Calu3 (cell line): ENCODE measurements around the gene SERPIND1. TPM values are rescaled to one million over a fixed set of nuclear protein-coding genes. Genes with fewer than 3 reads are reported as not detected.

ENCODE experiments used
- BruUV-seq: library from RNA; stranded (reverse); fragments of 400-500 nt; replicated peaks from 2 replicates; lab custom pipeline; 2021; lab: Mats Ljungman, UMichigan
- CTCF ChIA-PET: fragments of 300-600 bp; sonication (Branson Sonifier 250); formaldehyde crosslinking; loops from one replicate; lab custom pipeline; 2022; ENCODE audit warnings: antibody characterized with exemption; lab: Charles Lee
- DNase-seq: peaks from one replicate; pipeline ENCODE4 v3.0.0; 2022
- H3K27ac Mint-ChIP-seq: one replicate; pipeline ENCODE4 v1.8.0; 2022; ENCODE audit warnings: mixed read lengths; ENCODE audit not compliant: unreplicated experiment
- H3K27me3 Mint-ChIP-seq: one replicate; pipeline ENCODE4 v1.8.0; 2022; ENCODE audit warnings: mixed read lengths; ENCODE audit not compliant: unreplicated experiment
- H3K36me3 Mint-ChIP-seq: one replicate; pipeline ENCODE4 v1.8.0; 2022; ENCODE audit warnings: mild to moderate bottlenecking, moderate library complexity, mixed read lengths; ENCODE audit not compliant: insufficient read depth, unreplicated experiment
- H3K4me1 Mint-ChIP-seq: one replicate; pipeline ENCODE4 v1.8.0; 2022; ENCODE audit warnings: mild to moderate bottlenecking, low read depth, mixed read lengths; ENCODE audit not compliant: unreplicated experiment
- H3K4me3 Mint-ChIP-seq: one replicate; pipeline ENCODE4 v1.8.0; 2022; ENCODE audit warnings: mild to moderate bottlenecking, low read depth, moderate library complexity, mixed read lengths; ENCODE audit not compliant: unreplicated experiment
- H3K9me3 Mint-ChIP-seq: one replicate; pipeline ENCODE4 v1.8.0; 2022; ENCODE audit warnings: low read depth, mixed read lengths; ENCODE audit not compliant: unreplicated experiment
- intact Hi-C: fragments of 100-400 bp; cut with micrococcal nuclease; formaldehyde crosslinking; loops from one replicate; pipeline ENCODE4 v1.10.0; 2022; ENCODE audit not compliant: unreplicated experiment
- total RNA-seq: library from RNA; stranded (reverse); gene quantifications from 2 replicates; pipeline ENCODE4 v1.2.3, GENCODE V29; 2022
- TF ChIP-seq, protein P1 (sequence below): fragments of 200-600 bp; IDR thresholded peaks from one replicate; pipeline ENCODE4 v1.8.0; 2022; ENCODE audit warnings: antibody characterized with exemption; ENCODE audit not compliant: unreplicated experiment

Gene SERPIND1
- total RNA-seq, 1 experiment from 2014 or later: not detected

DNA sequence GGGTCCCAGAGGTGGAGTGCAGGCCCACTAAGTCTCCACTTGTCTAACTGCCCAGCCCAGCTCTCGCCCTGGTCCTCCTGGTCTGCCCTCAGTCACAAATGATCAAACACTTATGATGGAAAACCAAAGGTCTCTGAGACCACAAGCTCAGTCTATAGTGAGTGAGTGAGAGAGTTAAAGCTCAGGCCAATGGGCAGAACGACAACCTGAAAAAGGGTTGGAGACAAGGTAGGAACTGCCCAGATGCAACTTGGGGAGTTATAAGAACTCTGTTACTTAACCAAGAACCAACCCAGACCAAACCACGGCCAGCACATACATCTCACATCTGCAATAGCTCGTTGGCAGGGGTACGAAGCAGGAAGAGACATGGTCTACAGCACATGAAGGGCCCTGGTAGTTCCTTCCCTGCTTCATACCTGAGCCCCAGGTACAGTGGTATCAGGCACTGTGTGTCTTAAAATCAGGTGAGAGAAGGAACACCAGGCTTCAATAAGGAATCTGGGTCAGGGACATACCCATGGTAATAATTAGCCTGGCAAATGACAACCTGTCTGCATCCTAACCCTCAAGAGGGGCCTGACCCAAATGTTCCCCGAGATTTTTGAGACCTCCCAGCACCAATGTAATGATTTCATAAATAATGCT lies 35.7 kb downstream of the SERPIND1 start:
- Mint-ChIP-seq H3K4me3 (no peak overlapping the region), H3K9me3 (no peaks in the 10 kb centered on the region), H3K4me1 (no peaks in the 10 kb centered on the region), H3K36me3 (peaks cover 57% of the 10 kb centered on the region), H3K27me3 (no peaks in the 10 kb centered on the region), H3K27ac (no peak overlapping the region)
- no peak for DNase-seq
- TF ChIP-seq, protein P1, sequence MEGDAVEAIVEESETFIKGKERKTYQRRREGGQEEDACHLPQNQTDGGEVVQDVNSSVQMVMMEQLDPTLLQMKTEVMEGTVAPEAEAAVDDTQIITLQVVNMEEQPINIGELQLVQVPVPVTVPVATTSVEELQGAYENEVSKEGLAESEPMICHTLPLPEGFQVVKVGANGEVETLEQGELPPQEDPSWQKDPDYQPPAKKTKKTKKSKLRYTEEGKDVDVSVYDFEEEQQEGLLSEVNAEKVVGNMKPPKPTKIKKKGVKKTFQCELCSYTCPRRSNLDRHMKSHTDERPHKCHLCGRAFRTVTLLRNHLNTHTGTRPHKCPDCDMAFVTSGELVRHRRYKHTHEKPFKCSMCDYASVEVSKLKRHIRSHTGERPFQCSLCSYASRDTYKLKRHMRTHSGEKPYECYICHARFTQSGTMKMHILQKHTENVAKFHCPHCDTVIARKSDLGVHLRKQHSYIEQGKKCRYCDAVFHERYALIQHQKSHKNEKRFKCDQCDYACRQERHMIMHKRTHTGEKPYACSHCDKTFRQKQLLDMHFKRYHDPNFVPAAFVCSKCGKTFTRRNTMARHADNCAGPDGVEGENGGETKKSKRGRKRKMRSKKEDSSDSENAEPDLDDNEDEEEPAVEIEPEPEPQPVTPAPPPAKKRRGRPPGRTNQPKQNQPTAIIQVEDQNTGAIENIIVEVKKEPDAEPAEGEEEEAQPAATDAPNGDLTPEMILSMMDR: no peak
- intact Hi-C loops: no loop called here
- CTCF ChIA-PET: no interaction called here
- no TSS peak for BruUV-seq

DNA sequence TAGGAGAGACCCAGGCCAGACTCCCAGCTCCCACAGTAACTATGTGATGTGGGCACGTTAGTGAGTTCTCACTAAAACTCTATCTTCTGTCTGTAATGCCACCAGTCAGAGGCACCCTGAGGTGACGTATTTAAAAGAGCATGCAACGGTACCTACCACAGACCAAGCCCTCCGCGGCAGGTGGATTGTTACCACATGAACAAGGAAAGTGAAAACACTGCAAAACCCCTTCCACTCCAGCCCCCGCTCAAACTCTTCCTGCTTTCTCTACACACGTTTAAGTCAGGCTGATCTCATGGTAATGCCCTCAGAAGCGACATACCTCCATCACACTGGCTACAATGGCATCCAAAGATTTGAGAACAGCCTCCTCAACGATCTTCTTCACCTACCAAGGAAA lies 36.7 kb downstream of the SERPIND1 start:
- Mint-ChIP-seq H3K4me1 (no peaks in the 10 kb centered on the region), H3K27ac (no peak overlapping the region), H3K9me3 (no peaks in the 10 kb centered on the region), H3K36me3 (peaks cover 50% of the 10 kb centered on the region), H3K27me3 (no peaks in the 10 kb centered on the region), H3K4me3 (no peak overlapping the region)
- intact Hi-C loops: no loop called here
- no peak for DNase-seq
- BruUV-seq: no TSS peak
- TF ChIP-seq, protein P1: no peak
- CTCF ChIA-PET: interaction anchor here (0.7 kb wide), 1 partner anchor 378 kb away, joined by 3 read pairs; no protein-coding TSS in a partner anchor

DNA sequence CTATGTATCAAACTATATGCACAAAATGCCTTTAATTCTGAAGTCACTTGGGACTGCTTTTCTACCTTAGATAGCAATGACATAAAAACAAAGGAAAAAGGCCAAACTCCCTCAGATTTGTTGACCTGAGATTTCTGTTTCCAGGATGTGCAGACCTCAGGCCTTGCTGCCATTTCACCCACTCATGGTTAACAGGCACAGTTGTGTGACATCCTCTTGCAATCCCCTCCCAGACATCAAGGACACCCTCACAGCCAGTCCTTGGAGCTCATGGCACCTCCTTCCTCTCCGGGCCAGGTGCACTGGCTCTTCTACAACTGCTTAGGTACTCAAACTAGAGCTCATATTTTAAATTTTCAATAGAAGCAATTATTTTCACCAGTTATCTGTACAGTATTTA lies 37.3 kb downstream of the SERPIND1 start:
- peaks cover 49% of the 10 kb centered on the region for H3K36me3 Mint-ChIP-seq
- no peak for DNase-seq
- no peak overlapping the region for H3K27ac Mint-ChIP-seq
- CTCF ChIA-PET: interaction anchor here (0.7 kb wide), 1 partner anchor 241 kb away, joined by 4 read pairs; no protein-coding TSS in a partner anchor
- no TSS peak for BruUV-seq
- H3K4me3 Mint-ChIP-seq: no peak overlapping the region
- intact Hi-C loops: no loop called here
- TF ChIP-seq, protein P1: no peak
- H3K27me3 Mint-ChIP-seq: no peaks in the 10 kb centered on the region
- no peaks in the 10 kb centered on the region for H3K4me1 Mint-ChIP-seq
- no peaks in the 10 kb centered on the region for H3K9me3 Mint-ChIP-seq

GRCh38 chr22:20811971-20812660 lies 38.2 kb downstream of the SERPIND1 start:
- no TSS peak for BruUV-seq
- CTCF ChIA-PET: no interaction called here
- Mint-ChIP-seq H3K4me3 (no peak overlapping the region), H3K36me3 (peaks cover 47% of the 10 kb centered on the region), H3K27me3 (no peaks in the 10 kb centered on the region), H3K27ac (no peak overlapping the region), H3K9me3 (no peaks in the 10 kb centered on the region), H3K4me1 (no peaks in the 10 kb centered on the region)
- intact Hi-C loops: no loop called here
- TF ChIP-seq, protein P1: no peak
- no peak for DNase-seq
